ENCODE data around the gene MYMK.

Gene MYMK

GRCh38 chr9:133499892-133500270 is 24.9 kb downstream of the MYMK start:
- DNase-seq (ENCODE audit: low spot score): no peak

GRCh38 chr9:133499132-133499891 is 25.4 kb downstream of the MYMK start:
- DNase-seq (ENCODE audit: low spot score): no peak

GRCh38 chr9:133496861-133497842 is 27.6 kb downstream of the MYMK start:
- DNase-seq (ENCODE audit: low spot score): no peak

GRCh38 chr9:133495327-133496293 is 29.1 kb downstream of the MYMK start:
- no peak for DNase-seq (ENCODE audit: low spot score)

GRCh38 chr9:133494636-133495326 is 30.0 kb downstream of the MYMK start:
- no peak for DNase-seq (ENCODE audit: low spot score)

- DNase-seq (ENCODE audit: low spot score): no peak
Measured at GRCh38 chr9:133493845-133494540, 30.8 kb downstream of the MYMK start.

- DNase-seq (ENCODE audit: low spot score): no peak
Measured at GRCh38 chr9:133493428-133493827, 31.3 kb downstream of the MYMK start.

- no peak for DNase-seq (ENCODE audit: low spot score)
Measured at GRCh38 chr9:133492061-133493021, 32.4 kb downstream of the MYMK start.

- DNase-seq (ENCODE audit: low spot score): no peak
Measured at GRCh38 chr9:133491656-133491925, 33.2 kb downstream of the MYMK start.

- no peak for DNase-seq (ENCODE audit: low spot score)
Measured at GRCh38 chr9:133490865-133491655, 33.7 kb downstream of the MYMK start.

GRCh38 chr9:133490201-133490681 is 34.5 kb downstream of the MYMK start:
- DNase-seq (ENCODE audit: low spot score): no peak

- no peak for DNase-seq (ENCODE audit: low spot score)
Measured at GRCh38 chr9:133489253-133490190, 35.2 kb downstream of the MYMK start.

GRCh38 chr9:133488686-133489252 is 36.0 kb downstream of the MYMK start:
- DNase-seq (ENCODE audit: low spot score): no peak

- DNase-seq (ENCODE audit: low spot score): no peak
Measured at GRCh38 chr9:133487331-133487725, 37.4 kb downstream of the MYMK start.

GRCh38 chr9:133485531-133486260 is 39.1 kb downstream of the MYMK start:
- DNase-seq (ENCODE audit: low spot score): no peak

GRCh38 chr9:133484671-133485437 is 39.9 kb downstream of the MYMK start:
- DNase-seq (ENCODE audit: low spot score): no peak

Data from CD4-positive, alpha-beta T cell treated with Interleukin-15 for 4 hours (primary cell).